A204.1 (cell line): Measurements from ENCODE around the gene NRG3.

Experiments
- FAIRE-seq: peaks from 2 replicates; lab custom pipeline; 2012; peaks lifted over from hg19 to GRCh38; lab: Jason Lieb, UNC

The NRG3 gene

DNA sequence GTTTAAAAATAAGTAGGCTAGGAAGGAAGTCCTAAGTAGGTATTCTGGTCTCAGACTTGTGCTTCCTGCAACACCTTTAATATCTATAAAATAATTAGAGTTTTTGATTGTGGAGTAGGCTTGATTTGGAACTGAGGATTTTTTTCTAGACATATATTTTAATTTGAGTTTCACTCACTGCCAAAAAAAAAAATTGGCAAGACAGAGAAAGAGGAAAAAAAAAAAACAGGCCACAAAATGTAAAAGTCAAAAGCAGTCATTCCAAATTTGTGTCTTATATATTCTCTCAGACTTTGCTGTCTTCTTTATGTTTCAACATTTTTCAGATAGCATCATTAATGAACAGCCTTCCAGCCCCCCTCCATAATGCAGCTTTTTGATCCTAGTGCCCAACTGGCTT lies 346.1 kb downstream of the NRG3 start:
- FAIRE-seq = no peak

DNA sequence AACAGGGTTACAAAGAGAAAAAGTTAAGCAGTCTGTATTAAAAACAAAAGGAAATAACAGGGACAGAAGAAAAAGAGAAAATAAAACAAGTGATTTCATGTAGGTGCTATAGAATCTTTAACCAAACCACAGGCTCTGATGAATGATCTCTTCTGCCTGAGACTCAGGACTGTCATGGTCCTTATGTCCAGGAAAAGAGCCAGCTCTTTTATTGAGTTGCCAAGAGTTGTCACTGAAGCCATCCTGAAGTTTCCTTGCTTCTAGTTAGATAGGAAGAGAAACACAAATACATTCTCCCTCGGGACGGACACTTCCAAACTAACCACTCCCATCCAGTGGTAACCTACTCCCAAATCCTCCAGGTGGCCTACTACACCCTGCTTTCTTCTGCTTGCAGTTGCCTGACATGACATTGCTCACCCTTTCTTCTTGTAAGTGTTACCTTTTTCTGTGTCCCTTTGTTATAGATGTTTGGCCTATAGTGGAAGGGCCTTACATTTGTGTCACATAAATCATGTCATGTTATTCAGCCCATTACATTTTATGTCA lies 346.7 kb downstream of the NRG3 start:
- no peak for FAIRE-seq

DNA sequence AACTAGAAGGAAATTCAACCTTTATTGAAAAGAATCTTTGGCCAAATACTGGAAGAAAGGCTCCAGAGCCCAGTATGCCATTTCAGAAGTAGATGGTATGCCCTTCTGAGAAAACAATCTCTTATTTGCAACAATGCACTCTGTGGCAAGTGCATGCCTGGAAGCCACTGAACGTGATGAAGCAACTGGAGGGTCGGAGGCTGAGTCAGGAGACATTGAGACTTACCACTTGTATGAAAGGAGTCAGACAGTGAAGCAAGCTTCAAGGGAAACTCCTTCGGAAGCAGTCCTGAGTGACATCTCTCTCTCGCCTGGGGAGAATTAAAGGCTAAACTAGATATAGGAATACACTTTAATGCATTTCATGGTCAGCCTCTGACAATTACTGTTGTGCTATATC lies 353.7 kb downstream of the NRG3 start:
- FAIRE-seq = no peak

DNA sequence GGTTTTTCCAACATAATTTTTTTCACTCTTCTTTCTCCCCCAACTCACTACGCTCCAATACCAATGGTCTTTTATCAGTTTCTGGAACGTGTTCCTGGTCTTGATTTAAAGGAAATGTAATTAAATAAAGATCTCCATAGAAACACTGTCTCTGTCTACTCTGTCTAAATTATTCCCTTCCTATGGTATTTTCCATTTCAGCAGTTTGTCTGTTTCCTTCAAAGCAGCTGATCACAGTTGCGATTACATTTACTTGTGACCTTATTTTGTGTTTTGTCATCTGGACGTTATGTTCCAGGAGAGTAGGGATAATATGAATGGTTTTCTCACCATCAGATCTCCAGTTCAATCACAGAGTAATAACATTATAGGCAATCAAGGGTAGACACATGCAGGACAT lies 359.2 kb downstream of the NRG3 start:
- FAIRE-seq = no peak

DNA sequence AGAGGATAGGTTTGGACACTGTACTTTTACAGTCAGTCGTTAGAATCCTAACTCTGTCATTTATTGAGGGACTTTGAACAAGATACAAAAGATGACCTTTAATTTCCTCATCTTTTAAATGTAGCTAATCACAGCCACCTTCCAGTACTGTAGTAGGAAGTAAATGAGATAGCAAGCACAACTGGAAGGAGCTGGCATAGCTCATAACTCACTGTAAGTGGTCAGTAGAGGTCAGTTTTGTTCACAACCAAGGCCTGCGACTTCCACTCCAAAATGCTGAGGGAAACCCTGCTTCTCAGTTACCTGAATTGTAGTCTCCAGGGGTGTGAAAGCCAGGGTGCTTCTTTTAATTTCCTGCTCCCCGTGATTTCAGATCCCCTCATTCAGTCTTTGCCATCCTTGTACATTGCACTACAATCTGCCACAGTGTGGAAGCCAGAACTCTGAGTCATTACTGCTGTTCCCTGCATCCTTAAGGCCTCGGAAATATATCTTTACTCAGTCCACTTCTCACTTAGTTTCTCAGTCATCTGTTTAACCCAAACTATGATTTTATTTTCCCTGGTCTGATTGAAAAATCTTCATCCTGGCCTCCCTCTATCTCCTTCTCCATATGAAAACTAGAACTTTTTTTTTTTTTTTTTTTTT lies 361.2 kb downstream of the NRG3 start:
- no peak for FAIRE-seq

DNA sequence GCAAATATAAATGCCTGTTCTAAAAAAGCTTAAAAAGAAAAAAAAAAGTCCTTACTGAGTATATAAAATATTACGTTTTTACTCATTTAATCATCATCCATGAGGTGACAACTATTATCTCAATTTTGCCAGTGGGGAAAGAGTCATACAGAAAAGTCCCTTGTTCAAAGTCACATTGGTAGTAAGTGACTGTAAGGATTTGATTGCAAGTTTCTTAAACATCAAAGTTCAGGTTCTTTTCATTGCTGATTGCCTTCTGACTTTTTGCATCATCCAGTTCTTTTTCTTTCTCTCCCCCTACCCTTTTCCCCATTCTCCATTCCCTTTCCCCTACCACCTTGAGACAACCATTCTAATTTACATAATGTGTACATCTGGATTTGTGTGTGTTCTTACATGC lies 363.3 kb downstream of the NRG3 start:
- FAIRE-seq = no peak

DNA sequence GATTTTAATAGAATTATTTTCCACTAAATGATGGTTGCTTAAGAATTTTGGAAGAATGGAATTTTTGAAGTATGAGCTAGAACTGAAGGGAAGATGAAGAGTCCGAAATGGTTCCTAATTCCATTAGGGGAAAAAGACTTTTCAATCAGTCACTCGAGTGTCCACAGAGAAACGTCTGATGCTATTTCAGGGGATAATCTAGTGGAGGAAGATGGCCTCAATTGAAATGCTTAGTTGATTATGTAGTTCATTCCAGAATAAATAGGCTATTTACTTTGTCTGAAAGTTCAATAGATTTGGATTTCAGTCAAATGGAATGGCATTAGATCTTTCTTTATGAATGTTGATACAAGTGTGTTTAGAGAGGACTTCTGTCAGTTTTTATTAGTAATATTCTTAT lies 365.4 kb downstream of the NRG3 start:
- FAIRE-seq = no peak

DNA sequence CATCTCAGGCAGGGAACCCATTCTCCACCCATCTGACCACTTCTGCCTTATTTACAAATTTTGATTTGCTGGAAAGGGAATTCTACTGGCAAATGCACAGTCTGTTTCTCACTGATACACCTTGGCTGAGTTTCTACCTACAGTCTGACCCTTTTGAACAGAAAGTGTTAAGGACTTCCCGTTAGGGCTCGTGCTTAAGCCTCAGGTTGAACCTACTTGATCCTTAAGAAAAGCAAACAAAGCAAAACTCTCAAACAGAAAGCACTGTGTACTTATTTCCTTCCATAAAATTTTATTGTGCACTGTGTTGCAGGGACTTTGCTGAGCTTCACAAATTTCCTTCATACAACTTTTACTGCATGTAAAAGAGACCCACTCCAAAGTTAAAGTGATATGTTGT lies 367.8 kb downstream of the NRG3 start:
- FAIRE-seq = no peak

DNA sequence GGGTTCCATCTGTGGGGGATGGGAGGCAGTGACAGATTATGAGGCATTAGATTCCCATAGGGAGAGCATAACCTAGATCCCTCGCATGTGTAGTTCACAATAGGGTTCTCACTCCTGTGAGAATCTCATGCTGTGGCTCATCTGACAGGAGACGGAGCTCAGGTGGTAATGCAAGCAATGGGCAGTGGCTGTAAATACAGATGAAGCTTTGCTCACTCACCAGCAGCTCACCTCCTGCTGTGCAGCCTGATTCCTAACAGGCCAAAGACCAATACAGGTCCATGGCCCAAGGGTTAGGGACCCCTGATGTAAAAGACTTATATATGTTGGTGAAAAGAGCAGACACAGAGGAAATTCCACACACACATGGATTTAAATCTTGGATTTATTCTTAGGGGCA lies 370.2 kb downstream of the NRG3 start:
- no peak for FAIRE-seq

DNA sequence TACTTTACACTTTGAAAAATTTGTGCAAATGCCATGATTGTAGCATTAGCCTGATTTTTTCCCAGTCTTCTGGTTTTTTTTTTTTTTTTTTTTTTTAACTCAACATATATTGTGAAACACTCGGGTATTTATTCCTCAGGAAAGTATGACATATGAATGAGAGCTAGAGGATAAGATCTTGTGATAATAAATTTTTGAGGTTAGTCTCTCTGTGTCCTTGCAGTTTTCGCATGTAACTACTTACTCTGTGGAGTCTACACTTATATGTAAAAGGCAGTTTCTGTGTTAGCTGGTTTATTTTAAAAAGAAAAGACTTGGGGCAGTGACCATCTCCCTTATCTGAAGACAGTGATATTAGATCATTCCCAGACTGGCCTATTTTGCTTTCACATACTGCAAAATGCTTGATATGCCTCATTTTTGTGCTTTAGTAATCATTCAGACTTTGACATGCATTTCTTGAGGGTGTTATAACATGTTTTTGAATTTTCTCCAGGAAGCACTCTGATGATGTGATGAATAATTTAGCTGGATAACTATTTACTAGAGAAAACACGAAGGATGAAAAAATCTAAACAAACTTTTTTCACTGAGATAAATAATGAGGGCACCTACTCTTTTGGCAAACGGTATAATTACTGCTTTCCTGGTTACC lies 371.0 kb downstream of the NRG3 start:
- no peak for FAIRE-seq

DNA sequence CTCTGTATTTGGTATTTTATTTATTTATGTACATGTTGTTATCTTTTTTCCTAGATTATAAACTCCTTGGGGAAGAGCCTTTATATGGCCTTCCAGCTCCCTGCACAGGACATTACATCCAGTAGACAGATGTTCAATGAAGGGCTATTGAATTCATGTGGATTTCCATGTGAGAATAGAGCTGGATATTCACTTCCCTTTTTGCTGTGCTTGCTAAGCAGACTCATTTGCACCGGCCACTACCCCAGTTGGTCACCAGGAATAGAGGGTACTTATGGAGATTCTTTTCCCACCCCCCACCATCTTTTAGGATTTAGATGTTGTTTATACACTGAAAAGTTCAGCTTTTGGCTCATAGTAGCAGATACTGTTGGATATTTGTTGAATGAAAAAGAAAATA lies 374.1 kb downstream of the NRG3 start:
- FAIRE-seq = no peak

DNA sequence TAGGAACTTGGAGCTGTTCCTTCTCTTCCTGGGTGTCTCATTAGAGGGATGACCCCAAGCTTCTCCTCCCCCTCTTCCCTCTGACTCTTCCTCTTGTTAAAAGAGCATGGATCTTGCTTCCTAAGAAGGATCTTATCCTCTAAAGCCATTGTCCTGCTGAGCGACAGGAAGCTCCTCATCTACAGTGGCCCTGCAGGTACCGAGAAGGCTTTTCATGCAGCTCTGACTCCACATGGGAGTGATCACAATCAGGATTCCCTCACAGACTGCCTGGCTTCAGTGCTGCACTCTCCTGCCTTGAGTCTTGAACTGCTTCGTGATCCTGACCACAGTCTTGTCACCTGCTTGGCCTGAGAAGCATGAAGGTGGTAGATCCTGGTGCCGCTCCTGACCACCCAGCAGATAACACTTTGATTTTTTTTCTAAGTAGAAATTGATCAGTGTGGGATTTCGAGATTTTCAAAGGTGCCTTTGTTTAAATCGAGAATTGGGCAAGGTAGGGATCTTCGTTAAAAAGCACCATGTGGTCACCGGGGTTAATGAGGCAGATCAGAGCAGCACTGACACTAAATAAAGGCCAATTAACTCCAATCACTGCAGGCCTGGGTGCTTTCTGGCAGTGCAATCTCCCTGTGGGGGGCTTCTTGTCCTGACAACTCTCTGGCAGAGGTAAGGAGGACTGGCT lies 376.4 kb downstream of the NRG3 start:
- no peak for FAIRE-seq

DNA sequence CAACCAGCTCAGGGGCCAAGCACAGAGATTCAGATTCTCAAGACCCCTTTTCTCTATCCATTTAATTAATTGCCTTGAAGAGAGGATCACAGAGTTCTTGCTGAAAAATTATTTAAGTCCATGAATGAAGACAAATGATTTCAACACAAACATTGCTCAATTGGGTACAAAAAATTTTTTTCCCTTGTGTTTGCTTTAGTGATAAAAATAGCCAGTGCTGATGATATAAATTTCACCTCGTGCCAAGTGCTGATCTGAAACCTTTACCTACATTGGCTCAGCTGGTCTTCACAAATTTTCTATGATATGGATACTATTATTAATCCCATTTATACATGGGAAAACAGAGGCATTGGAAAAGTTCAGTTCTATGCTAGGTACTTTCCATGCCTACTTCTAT lies 377.1 kb downstream of the NRG3 start:
- no peak for FAIRE-seq

DNA sequence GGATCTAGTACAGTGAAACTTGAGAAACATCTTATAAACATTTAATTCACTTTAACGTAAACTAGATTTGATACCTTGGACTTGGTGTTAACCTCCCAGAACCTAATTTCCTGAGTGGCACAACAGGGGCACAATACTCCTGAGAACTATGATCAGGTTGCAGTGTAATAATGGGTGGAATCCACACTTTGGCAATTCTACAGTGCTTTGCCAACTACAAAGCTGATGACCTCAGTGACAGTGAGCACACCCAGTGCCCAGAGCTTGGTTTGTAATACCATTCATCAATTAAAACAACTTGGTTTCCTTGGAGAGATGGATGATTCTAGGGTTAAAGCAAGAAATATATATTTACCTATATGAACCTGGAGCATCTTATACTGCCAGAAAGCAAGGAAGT lies 379.2 kb downstream of the NRG3 start:
- FAIRE-seq = no peak

DNA sequence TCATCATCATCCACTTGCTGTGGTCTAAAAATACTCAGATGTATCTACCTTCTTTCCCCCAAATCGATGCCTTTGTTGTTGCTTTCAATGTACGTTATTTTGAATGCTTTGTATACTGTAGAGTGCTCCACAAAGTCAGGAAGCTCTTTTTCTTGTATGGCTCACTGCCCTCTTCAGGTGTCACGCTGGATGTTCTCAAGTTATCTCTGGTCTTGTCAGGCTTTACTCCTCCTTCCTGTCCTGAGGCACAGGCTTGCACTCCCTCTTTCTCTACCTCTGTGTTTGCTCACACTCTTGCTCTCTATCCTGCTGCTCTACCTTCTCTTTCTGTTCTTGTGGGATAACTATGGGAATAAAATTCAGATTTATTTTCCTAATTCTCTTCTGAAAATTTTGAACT lies 381.3 kb downstream of the NRG3 start:
- FAIRE-seq = no peak

DNA sequence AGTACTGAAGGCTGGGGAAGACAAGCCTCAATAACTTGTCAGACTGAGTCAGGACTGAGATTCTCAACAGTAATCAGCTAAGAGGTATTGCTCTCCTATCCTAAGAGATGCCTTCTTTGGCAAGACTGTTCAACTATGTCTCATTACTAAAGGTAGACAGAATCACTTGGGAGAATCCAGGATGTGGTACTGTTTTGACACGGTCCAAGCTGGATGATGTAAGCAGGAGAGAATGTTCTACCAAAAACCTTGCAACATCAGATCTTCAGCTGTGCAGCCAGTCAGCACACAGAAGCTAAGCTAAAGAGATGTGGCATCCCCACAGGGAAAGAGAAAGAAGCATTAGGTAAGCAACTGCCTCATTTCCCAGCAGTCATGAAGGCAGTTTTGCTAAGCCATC lies 391.4 kb downstream of the NRG3 start:
- FAIRE-seq = no peak

DNA sequence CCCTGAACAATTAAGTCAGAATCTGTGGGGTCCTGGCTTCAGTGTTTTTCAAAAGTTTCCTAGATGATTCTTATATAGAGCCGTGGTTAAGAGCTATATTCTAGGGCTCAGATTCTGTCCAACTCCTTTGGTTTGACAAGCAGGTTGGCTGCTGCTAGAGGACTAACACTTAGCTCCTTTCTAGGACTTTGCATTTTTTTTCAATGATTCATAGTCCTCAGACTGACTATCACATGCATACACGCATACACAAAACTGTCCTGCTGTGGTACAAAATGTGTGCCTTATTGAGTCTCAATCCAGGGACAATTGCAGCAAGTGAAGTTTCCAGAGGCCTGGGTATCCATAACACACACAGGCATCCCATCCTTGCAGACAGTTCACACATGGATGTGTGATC lies 392.0 kb downstream of the NRG3 start:
- FAIRE-seq = no peak

DNA sequence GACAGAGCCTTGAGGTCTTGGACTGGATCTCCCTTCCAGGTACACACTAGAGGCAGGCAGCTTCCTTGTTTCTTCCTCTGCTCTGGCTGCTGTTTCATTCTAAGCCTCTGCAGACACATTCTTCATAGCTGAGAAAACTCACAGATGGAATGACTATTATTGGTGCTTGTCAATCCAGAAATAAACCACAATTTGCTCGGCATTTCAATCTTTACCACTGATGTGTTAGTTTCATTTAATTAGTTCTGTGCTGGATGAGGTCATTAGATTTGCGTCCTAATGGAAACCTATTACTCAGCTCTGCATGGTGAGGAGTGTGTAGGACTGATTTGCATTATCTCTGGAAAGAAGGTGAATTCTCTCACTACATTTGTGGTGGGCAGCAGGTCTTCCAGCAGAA lies 392.5 kb downstream of the NRG3 start:
- FAIRE-seq = no peak

DNA sequence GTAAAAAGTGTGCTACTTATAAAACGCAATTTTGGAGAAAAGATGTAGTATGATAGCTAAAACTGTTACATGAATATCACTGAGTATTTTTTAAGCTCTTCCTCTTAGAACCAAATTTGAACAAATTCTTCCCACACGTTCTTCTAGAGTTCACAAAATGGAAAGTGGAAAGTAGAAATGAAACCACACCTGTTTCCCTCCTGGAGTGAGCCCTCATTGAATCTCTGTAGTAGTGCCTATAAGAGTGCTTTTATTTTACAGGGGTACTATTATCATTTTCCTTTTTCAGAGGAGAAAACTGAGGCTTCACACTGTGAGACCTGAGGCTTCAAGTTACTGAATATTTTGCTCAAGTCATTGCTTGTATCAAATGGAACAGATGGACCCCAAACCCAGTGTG lies 393.0 kb downstream of the NRG3 start:
- no peak for FAIRE-seq

DNA sequence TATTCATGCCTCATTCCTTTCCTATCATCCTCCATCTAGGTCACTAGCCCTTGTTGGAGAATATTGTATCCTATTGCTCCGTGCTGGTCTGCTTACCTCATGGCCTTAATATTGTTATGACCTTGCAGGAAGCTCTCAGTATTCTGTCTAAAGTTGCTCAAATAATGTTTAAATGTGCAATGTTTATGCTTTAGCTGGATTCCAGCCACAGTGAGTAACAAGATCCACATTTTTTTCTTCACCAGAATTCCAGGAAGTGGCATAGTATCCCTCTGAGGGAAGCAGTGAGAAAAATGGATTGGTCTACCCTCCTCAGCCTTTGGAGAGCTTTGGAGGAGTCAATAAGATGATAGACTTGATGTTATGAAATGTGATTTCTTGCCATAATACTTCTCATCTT lies 402.6 kb downstream of the NRG3 start:
- FAIRE-seq = no peak

DNA sequence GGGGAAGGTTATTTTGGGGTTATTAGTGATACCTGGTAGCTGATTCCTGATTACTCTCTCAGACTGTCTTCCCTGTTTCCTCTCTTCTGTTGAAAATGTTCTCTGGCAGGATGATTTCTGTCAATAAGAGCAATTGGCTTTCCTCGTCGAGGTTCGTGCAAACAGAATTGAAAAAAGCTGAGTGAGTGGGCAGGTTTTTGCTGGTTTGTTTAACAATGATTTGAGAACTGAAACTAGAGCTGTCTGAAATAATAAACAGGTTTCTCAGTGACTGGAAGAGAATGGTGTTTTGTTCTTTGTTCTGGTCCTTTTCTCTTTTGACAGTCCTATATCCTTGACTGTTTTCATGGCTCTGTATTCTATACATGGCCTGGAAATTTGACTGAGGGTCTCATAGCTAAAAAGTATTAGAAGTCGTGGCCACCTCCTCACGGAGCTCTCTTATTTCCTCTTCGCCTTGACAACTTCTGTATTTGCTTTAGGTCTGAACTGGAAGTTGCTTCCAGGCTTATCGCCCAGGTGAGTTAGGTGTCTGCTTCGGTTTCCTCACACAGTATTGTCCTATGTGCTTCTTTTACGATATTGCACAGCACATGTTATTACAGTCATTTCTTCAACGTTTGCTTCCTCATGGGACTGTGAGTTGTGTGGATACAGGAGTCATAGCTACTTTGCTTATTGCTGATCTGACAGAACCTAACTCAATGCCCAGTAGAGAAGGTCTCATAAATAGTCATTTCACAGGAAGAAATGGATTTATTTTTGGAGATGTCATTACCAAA lies 403.6 kb downstream of the NRG3 start:
- no peak for FAIRE-seq

DNA sequence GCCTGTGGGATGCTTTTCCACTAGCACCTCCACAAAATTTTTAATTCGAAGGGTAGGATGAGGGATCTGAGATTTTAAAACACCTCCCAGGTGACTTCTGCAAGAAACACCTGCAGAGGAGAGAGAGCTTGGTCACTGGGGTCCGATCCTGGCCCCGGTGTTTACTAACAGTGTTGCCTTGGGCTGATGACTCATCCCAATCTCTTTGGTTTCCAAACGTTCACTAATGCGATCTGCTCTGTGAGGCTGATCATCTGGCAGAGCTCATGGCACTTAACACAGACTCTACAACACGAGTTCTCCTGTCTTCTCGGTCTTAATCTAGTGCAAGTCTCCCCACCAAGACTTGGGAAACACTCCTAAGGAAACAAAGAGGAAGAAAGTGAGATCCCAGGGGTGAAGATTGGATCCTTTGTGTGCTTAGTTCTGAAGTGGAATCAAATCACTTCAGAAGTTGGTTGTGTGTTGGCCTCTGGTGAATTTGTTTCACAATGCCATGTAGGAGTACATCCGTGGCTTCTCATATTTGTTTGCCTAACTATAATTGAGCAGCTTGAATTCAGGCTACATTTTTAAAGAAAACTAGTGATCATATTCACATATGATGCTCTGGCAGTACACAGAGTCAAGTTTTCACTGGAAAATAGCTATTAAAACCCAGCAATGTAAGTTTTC lies 407.9 kb downstream of the NRG3 start:
- no peak for FAIRE-seq
